Hepatocyte (in vitro differentiated cells): ENCODE data around the gene PDCD6IP. TPM values are rescaled to one million over a fixed set of nuclear protein-coding genes. Genes with fewer than 3 reads are reported as not detected.

Source experiments
- DNase-seq: peaks from one replicate; pipeline ENCODE4 v3.0.0-alpha.2; 2016; ENCODE audit warnings: low spot score
- H2AFZ ChIP-seq: fragments of 200-600 bp; sonication (generic); 2 replicates; pipeline ENCODE4 v1.6.0; 2016; ENCODE audit warnings: antibody characterized with exemption, mild to moderate bottlenecking
- H3K27ac ChIP-seq: fragments of 200-600 bp; sonication (generic); 2 replicates; pipeline ENCODE4 v1.5.1; 2016; ENCODE audit warnings: mild to moderate bottlenecking
- H3K27me3 ChIP-seq: fragments of 200-600 bp; sonication (generic); 2 replicates; pipeline ENCODE4 v1.6.1; 2016
- H3K36me3 ChIP-seq: fragments of 200-600 bp; sonication (generic); replicated peaks from 2 replicates; pipeline ENCODE4 v1.5.1; 2016; ENCODE audit warnings: low read depth; ENCODE audit not compliant: insufficient read depth
- H3K4me1 ChIP-seq: fragments of 200-600 bp; sonication (generic); 2 replicates; pipeline ENCODE4 v1.5.1; 2016; ENCODE audit warnings: mild to moderate bottlenecking, moderate library complexity; ENCODE audit not compliant: insufficient read depth
- H3K4me2 ChIP-seq: fragments of 200-600 bp; sonication (generic); 2 replicates; pipeline ENCODE4 v1.6.0; 2016
- H3K4me3 ChIP-seq: fragments of 200-600 bp; sonication (generic); 2 replicates; pipeline ENCODE4 v1.5.1; 2016; ENCODE audit warnings: mild to moderate bottlenecking
- H3K79me2 ChIP-seq: fragments of 200-600 bp; sonication (generic); 2 replicates; pipeline ENCODE4 v1.6.0; 2017; ENCODE audit warnings: mild to moderate bottlenecking
- H3K9me2 ChIP-seq: fragments of 200-600 bp; sonication (generic); replicated peaks from 2 replicates; pipeline ENCODE4 v1.6.0; 2017; ENCODE audit warnings: mild to moderate bottlenecking; ENCODE audit not compliant: insufficient read depth
- H3K9me3 ChIP-seq: fragments of 200-600 bp; sonication (generic); 2 replicates; pipeline ENCODE4 v1.5.1; 2016; ENCODE audit warnings: low read depth, mild to moderate bottlenecking
- H4K20me1 ChIP-seq: fragments of 200-600 bp; sonication (generic); 2 replicates; pipeline ENCODE4 v1.6.0; 2016; ENCODE audit warnings: mild to moderate bottlenecking; ENCODE audit not compliant: insufficient read depth, poor library complexity, severe bottlenecking
- CTCF ChIP-seq: fragments of 200-600 bp; sonication (generic); IDR thresholded peaks from 2 replicates; pipeline ENCODE4 v1.5.1; 2016; ENCODE audit warnings: antibody characterized with exemption, mild to moderate bottlenecking; ENCODE audit not compliant: poor library complexity
- EZH2 ChIP-seq: fragments of 200-600 bp; sonication (generic); IDR thresholded peaks from 2 replicates; pipeline ENCODE4 v1.6.1; 2016; ENCODE audit warnings: antibody characterized with exemption, mild to moderate bottlenecking, borderline replicate concordance
- EZH2phosphoT487 ChIP-seq: fragments of 200-600 bp; sonication (generic); IDR thresholded peaks from one replicate; pipeline ENCODE4 v1.6.1; 2018; ENCODE audit warnings: antibody characterized with exemption, mild to moderate bottlenecking, low read depth, moderate library complexity; ENCODE audit not compliant: unreplicated experiment, severe bottlenecking
- WGBS: methylation state at CpG from one replicate; pipeline ENCODE4 v1.1.6; 2016; ENCODE audit warnings: low lambda C conversion rate; ENCODE audit errors: missing lambda C conversion rate; 5-methylcytosine and 5-hydroxymethylcytosine counted together
- polyA plus RNA-seq: library from polyadenylated mRNA; unstranded; fragments of >200 nt; fragmentation: Nextera tagmentation; extraction: Ambion mirVana; gene quantifications from 2 replicates; pipeline ENCODE4 v1.2.1, GENCODE V29; 2016
- total RNA-seq: library from RNA; depleted of rRNA; stranded (reverse); fragments of >200 nt; gene quantifications from 2 replicates; pipeline ENCODE4 v1.2.3, GENCODE V29; 2014

PDCD6IP gene
- total and polyA plus RNA-seq, 2 experiments from 2014 or later, result 83.6 to 121 TPM

GRCh38 chr3:33865133-33865532 is 66.7 kb downstream of the PDCD6IP start:
- WGBS, result 97% methylated on average over 4 of the region's 4 CpGs
- Histone ChIP-seq H3K4me2 (no peak overlapping the region), H3K79me2 (no peaks in the 10 kb centered on the region), H3K27ac (no peak overlapping the region), H3K9me2 (no peaks in the 10 kb centered on the region), H2AFZ (no peak overlapping the region), H3K27me3 (no peaks in the 10 kb centered on the region), H3K36me3 (peaks cover 3% of the 10 kb centered on the region), H3K9me3 (no peaks in the 10 kb centered on the region), H3K4me1 (no peaks in the 10 kb centered on the region), H3K4me3 (no peak overlapping the region), H4K20me1 (no peaks in the 10 kb centered on the region)
- TF ChIP-seq EZH2phosphoT487 (no peak), EZH2 (no peak), CTCF (no peak)
- no peak for DNase-seq

- Histone ChIP-seq H3K9me2 (no peaks in the 10 kb centered on the region), H3K27ac (no peak overlapping the region), H3K79me2 (no peaks in the 10 kb centered on the region), H3K4me2 (no peak overlapping the region), H2AFZ (no peak overlapping the region), H3K9me3 (no peaks in the 10 kb centered on the region), H3K36me3 (peaks cover 1% of the 10 kb centered on the region), H3K4me3 (no peak overlapping the region), H3K27me3 (no peaks in the 10 kb centered on the region), H3K4me1 (no peaks in the 10 kb centered on the region), H4K20me1 (no peaks in the 10 kb centered on the region)
- TF ChIP-seq CTCF (no peak), EZH2phosphoT487 (no peak), EZH2 (no peak)
- 87% methylated on average over 1 of the region's 1 CpG for WGBS
- DNase-seq, result no peak
Measured at GRCh38 chr3:33868309-33868708, 69.9 kb downstream of the PDCD6IP start.

GRCh38 chr3:33869977-33870376 is 71.5 kb downstream of the PDCD6IP start:
- H3K27ac ChIP-seq, result no peak overlapping the region
- no peaks in the 10 kb centered on the region for H3K79me2 ChIP-seq
- H3K4me3 ChIP-seq, result no peak overlapping the region
- no peak for DNase-seq
- H3K9me3 ChIP-seq, result no peaks in the 10 kb centered on the region
- TF ChIP-seq EZH2, result no peak
- no peak for TF ChIP-seq EZH2phosphoT487
- H4K20me1 ChIP-seq, result no peaks in the 10 kb centered on the region
- H3K36me3 ChIP-seq, result no peaks in the 10 kb centered on the region
- no peaks in the 10 kb centered on the region for H3K4me1 ChIP-seq
- WGBS, result 93% methylated on average over 7 of the region's 7 CpGs
- H2AFZ ChIP-seq, result no peak overlapping the region
- H3K27me3 ChIP-seq, result no peaks in the 10 kb centered on the region
- H3K4me2 ChIP-seq, result no peak overlapping the region
- no peaks in the 10 kb centered on the region for H3K9me2 ChIP-seq

GRCh38 chr3:33874815-33875214 is 76.4 kb downstream of the PDCD6IP start:
- DNase-seq, result no peak
- H3K79me2 ChIP-seq, result no peaks in the 10 kb centered on the region
- no peaks in the 10 kb centered on the region for H3K9me3 ChIP-seq
- no peaks in the 10 kb centered on the region for H4K20me1 ChIP-seq
- H3K27ac ChIP-seq, result no peak overlapping the region
- 84% methylated on average over 1 of the region's 1 CpG for WGBS
- H2AFZ ChIP-seq, result no peak overlapping the region
- H3K27me3 ChIP-seq, result no peaks in the 10 kb centered on the region
- TF ChIP-seq EZH2phosphoT487 (no peak), CTCF (no peak), EZH2 (no peak)
- no peaks in the 10 kb centered on the region for H3K9me2 ChIP-seq
- no peak overlapping the region for H3K4me2 ChIP-seq
- no peaks in the 10 kb centered on the region for H3K4me1 ChIP-seq
- H3K36me3 ChIP-seq, result no peaks in the 10 kb centered on the region
- no peak overlapping the region for H3K4me3 ChIP-seq
